Measurements from ENCODE around the gene GALNT2. TPM values are rescaled to one million over a fixed set of nuclear protein-coding genes. Genes with fewer than 3 reads are reported as not detected.

The GALNT2 gene
- total and polyA plus RNA-seq, 10 of the 15 experiments (the other 5 are each of a cell fraction or from before 2014, with no cell fraction given): 0.52 to 27.7 (median 16.3) TPM

DNA sequence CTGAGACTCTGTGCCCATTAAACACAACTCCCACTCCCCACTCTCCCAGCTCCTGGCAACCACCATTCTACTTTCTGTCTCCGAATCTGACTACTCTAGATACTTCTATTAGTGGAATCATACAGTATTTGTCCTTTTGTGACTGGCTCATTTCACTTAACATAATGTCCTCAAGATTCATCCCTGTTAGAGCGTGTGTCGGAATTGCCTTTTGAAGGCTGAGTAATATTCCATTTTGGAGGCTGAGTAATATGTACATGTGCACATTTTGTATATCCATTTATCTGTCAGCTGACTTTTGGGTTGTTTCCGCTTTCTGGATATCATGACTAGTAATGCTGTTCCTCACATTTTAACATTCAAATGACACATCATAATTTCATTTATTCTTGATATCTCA lies 30.3 kb downstream of the GALNT2 start:
- Histone ChIP-seq H3K4me2 (ENCODE audit: control insufficient read depth, insufficient read depth) (no peak overlapping the region), H4K20me1 (ENCODE audit: control insufficient read depth, insufficient read depth) (no peaks in the 10 kb centered on the region), H3K27me3 (replicated peaks in 1 of 2; ENCODE audit: control insufficient read depth in 2 of 2, insufficient read depth in 2 of 2, low read length in 1 of 2) (no peaks in the 10 kb centered on the region), H2AFZ (ENCODE audit: control insufficient read depth, low read depth, low read length) (no peak overlapping the region), H3K4me3 (no peak overlapping the region), H3K9ac (ENCODE audit: control insufficient read depth, insufficient read depth, low read length) (no peak overlapping the region), H3K36me3 (ENCODE audit: control insufficient read depth in 2 of 2, insufficient read depth in 2 of 2, low read length in 1 of 2) (peaks cover 2 to 3% of the 10 kb centered on the region in 2 experiments; a peak in 2 of 4 replicates), H3K27ac (ENCODE audit: control insufficient read depth, insufficient read depth) (no peak overlapping the region), H3K9me3 (replicated peaks; ENCODE audit: control insufficient read depth, insufficient read depth, low read length) (no peaks in the 10 kb centered on the region), H3K79me2 (ENCODE audit: control insufficient read depth, insufficient read depth, low read length) (no peaks in the 10 kb centered on the region; the same call in none of the 2 replicates), H3K4me1 (ENCODE audit: control insufficient read depth, insufficient read depth, low read length) (no peaks in the 10 kb centered on the region)
- no peak for DNase-seq (ENCODE audit: low read depth, low spot score)
- BruUV-seq (replicated peaks): no TSS peak
- ChIA-PET SMC1A (ENCODE audit: uncharacterized antibody, unreplicated experiment) (no interaction called here), CTCF (no interaction called here), POLR2A (no interaction called here), RAD21 (ENCODE audit: unreplicated experiment) (no interaction called here)
- 100% methylated on average over 4 of the region's 4 CpGs for WGBS (ENCODE audit: insufficient coverage, insufficient replicate concordance, low lambda C conversion rate, missing lambda C conversion rate)
- TF ChIP-seq ZZZ3 (IDR thresholded peaks at IDR 0.05; ENCODE audit: control insufficient read depth, insufficient read length, low read depth) (no peak), SMAD1 (IDR thresholded peaks at IDR 0.05; ENCODE audit: low read depth, partially characterized antibody) (no peak), DPF2 (IDR thresholded peaks at IDR 0.05) (no peak), YY1 (IDR thresholded peaks at IDR 0.05; ENCODE audit: low read depth, low read length) (no peak), RAD51 (IDR thresholded peaks at IDR 0.05) (no peak), MEF2B (IDR thresholded peaks at IDR 0.05; ENCODE audit: partially characterized antibody, poor library complexity, severe bottlenecking) (no peak), CREM (IDR thresholded peaks at IDR 0.05; ENCODE audit: low read depth) (no peak), TCF12 (IDR thresholded peaks at IDR 0.05; ENCODE audit: low read depth, low read length) (no peak), NFXL1 (IDR thresholded peaks at IDR 0.05; ENCODE audit: borderline replicate concordance) (no peak), PAX8 (IDR thresholded peaks at IDR 0.05) (no peak), SREBF1 (IDR thresholded peaks at IDR 0.05; ENCODE audit: low read length) (no peak), KLF5 (IDR thresholded peaks at IDR 0.05; ENCODE audit: partially characterized antibody) (no peak), CBX3 (IDR thresholded peaks at IDR 0.05; ENCODE audit: borderline replicate concordance, low read depth) (no peak), RBBP5 (conservative IDR thresholded peaks at IDR 0.05) (no peak)
- TF ChIP-seq, protein P1, sequence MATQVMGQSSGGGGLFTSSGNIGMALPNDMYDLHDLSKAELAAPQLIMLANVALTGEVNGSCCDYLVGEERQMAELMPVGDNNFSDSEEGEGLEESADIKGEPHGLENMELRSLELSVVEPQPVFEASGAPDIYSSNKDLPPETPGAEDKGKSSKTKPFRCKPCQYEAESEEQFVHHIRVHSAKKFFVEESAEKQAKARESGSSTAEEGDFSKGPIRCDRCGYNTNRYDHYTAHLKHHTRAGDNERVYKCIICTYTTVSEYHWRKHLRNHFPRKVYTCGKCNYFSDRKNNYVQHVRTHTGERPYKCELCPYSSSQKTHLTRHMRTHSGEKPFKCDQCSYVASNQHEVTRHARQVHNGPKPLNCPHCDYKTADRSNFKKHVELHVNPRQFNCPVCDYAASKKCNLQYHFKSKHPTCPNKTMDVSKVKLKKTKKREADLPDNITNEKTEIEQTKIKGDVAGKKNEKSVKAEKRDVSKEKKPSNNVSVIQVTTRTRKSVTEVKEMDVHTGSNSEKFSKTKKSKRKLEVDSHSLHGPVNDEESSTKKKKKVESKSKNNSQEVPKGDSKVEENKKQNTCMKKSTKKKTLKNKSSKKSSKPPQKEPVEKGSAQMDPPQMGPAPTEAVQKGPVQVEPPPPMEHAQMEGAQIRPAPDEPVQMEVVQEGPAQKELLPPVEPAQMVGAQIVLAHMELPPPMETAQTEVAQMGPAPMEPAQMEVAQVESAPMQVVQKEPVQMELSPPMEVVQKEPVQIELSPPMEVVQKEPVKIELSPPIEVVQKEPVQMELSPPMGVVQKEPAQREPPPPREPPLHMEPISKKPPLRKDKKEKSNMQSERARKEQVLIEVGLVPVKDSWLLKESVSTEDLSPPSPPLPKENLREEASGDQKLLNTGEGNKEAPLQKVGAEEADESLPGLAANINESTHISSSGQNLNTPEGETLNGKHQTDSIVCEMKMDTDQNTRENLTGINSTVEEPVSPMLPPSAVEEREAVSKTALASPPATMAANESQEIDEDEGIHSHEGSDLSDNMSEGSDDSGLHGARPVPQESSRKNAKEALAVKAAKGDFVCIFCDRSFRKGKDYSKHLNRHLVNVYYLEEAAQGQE (IDR thresholded peaks at IDR 0.05; ENCODE audit: low read depth, low read length): no peak
- ATAC-seq: no peak
- intact Hi-C loops (cut with micrococcal nuclease; ENCODE audit: unreplicated experiment) (no loop called here), in situ Hi-C loops (cut with MboI) (no loop called here)
- no peak for FAIRE-seq
